GM19240 (cell line): ENCODE data around the gene DUSP23.

Experiments
- DNase-seq: peaks from one replicate; pipeline ENCODE4 v3.0.0; 2011; ENCODE audit warnings: low spot score; ENCODE audit not compliant: insufficient read length

Gene DUSP23

GRCh38 chr1:159780583-159781582 is at the start of gene DUSP23:
DUSP23 (plus strand) TSS chr1:159780962; CDS start chr1:159781101, 139 bp downstream.
- peak; percentile 83 for DNase-seq

- DNase-seq: no peak
Observed at GRCh38 chr1:159737238-159737916, 43.4 kb upstream of the DUSP23 start.

- no peak for DNase-seq
Observed at GRCh38 chr1:159743651-159744410, 36.9 kb upstream of the DUSP23 start.

GRCh38 chr1:159746666-159747065 is 34.1 kb upstream of the DUSP23 start:
- no peak for DNase-seq

- DNase-seq: no peak
Observed at GRCh38 chr1:159748370-159748769, 32.4 kb upstream of the DUSP23 start.

GRCh38 chr1:159749630-159750029 is 31.1 kb upstream of the DUSP23 start:
- DNase-seq: no peak

- DNase-seq: no peak
Observed at GRCh38 chr1:159750621-159751020, 30.1 kb upstream of the DUSP23 start.

GRCh38 chr1:159751031-159751430 is 29.7 kb upstream of the DUSP23 start:
- DNase-seq: no peak

- DNase-seq: no peak
Observed at GRCh38 chr1:159752135-159752580, 28.6 kb upstream of the DUSP23 start.

- DNase-seq: no peak
Observed at GRCh38 chr1:159753386-159753785, 27.4 kb upstream of the DUSP23 start.

- no peak for DNase-seq
Observed at GRCh38 chr1:159755451-159756007, 25.2 kb upstream of the DUSP23 start.

- no peak for DNase-seq
Observed at GRCh38 chr1:159756397-159756796, 24.4 kb upstream of the DUSP23 start.

- no peak for DNase-seq
Observed at GRCh38 chr1:159763686-159764085, 17.1 kb upstream of the DUSP23 start.

- DNase-seq: no peak
Observed at GRCh38 chr1:159765806-159766205, 15.0 kb upstream of the DUSP23 start.

GRCh38 chr1:159771127-159771895 is 9.5 kb upstream of the DUSP23 start:
- DNase-seq: no peak

GRCh38 chr1:159774465-159774864 is 6.3 kb upstream of the DUSP23 start:
- DNase-seq: no peak

- no peak for DNase-seq
Observed at GRCh38 chr1:159775716-159776115, 5.0 kb upstream of the DUSP23 start.

- DNase-seq: no peak
Observed at GRCh38 chr1:159778266-159778665, 2.5 kb upstream of the DUSP23 start.

GRCh38 chr1:159779403-159779851 is 1.3 kb upstream of the DUSP23 start:
- DNase-seq: no peak

- DNase-seq: no peak
Observed at GRCh38 chr1:159781992-159782391, 1.2 kb downstream of the DUSP23 start.
